IMR-90 (cell line): ENCODE measurements around the gene STRA6. TPM values are rescaled to one million over a fixed set of nuclear protein-coding genes. Genes with fewer than 3 reads are reported as not detected.

Experiments
- ATAC-seq: fragments of 200-7000 bp; cut with Tn5 transposase; 2 replicates; pipeline ENCODE4 v1.9.1; 2020; ENCODE audit warnings: low read depth, mild to moderate bottlenecking, moderate library complexity
- BruUV-seq: library from RNA; stranded (reverse); fragments of 400-500 nt; replicated peaks from 2 replicates; lab custom pipeline; 2021; lab: Mats Ljungman, UMichigan
- CTCF ChIA-PET: fragments of 300-600 bp; formaldehyde crosslinking; extraction: SDS; loops from one replicate; lab custom pipeline; 2021; ENCODE audit warnings: antibody characterized with exemption; lab: Yijun Ruan, JAX
- POLR2A ChIA-PET: fragments of 300-600 bp; sonication (Branson Sonifier 250); formaldehyde crosslinking; loops from one replicate; lab custom pipeline; 2022; ENCODE audit warnings: antibody characterized with exemption; ENCODE audit not compliant: unreplicated experiment; lab: Charles Lee
- DNase-seq: peaks from one replicate; pipeline ENCODE4 v3.0.0; 2013
- H2AFZ ChIP-seq: replicated peaks from 2 replicates; pipeline ENCODE3; 2013; ENCODE audit warnings: low read length, mild to moderate bottlenecking; ENCODE audit not compliant: poor library complexity
- H2AK5ac ChIP-seq: 2 replicates; pipeline ENCODE4 v1.6.1; 2013; ENCODE audit warnings: low read depth, low read length, inconsistent platforms
- H2AK9ac ChIP-seq: replicated peaks from 2 replicates; pipeline ENCODE3; 2013; ENCODE audit warnings: mild to moderate bottlenecking, low read depth, low read length, moderate library complexity; ENCODE audit not compliant: poor library complexity
- H2BK120ac ChIP-seq: 2 replicates; pipeline ENCODE4 v1.6.1; 2013; ENCODE audit warnings: low read depth, low read length, inconsistent platforms
- H2BK15ac ChIP-seq: 3 replicates; pipeline ENCODE4 v1.6.1; 2013; ENCODE audit warnings: low read depth, low read length, inconsistent platforms
- H2BK20ac ChIP-seq: 2 replicates; pipeline ENCODE4 v1.6.1; 2013; ENCODE audit warnings: low read depth, mild to moderate bottlenecking, inconsistent platforms, low read length, moderate library complexity
- H2BK5ac ChIP-seq: 2 replicates; pipeline ENCODE4 v1.6.1; 2013; ENCODE audit warnings: mild to moderate bottlenecking, low read depth, low read length, inconsistent platforms; ENCODE audit not compliant: poor library complexity, severe bottlenecking
- H3K14ac ChIP-seq: replicated peaks from 2 replicates; pipeline ENCODE4 v1.6.1; 2013; ENCODE audit warnings: low read depth, low read length, inconsistent platforms
- H3K18ac ChIP-seq: 2 replicates; pipeline ENCODE4 v1.6.1; 2013; ENCODE audit warnings: low read depth, low read length, control low read depth
- H3K23ac ChIP-seq: 2 replicates; pipeline ENCODE4 v1.6.1; 2013; ENCODE audit warnings: low read depth, low read length, inconsistent platforms
- H3K27ac ChIP-seq: 2 replicates; pipeline ENCODE4 v1.5.1; 2013; ENCODE audit warnings: mild to moderate bottlenecking, control low read depth, low read length; ENCODE audit not compliant: insufficient read depth
- H3K27me3 ChIP-seq: 2 replicates; pipeline ENCODE4 v1.6.1; 2013; ENCODE audit warnings: low read length; ENCODE audit not compliant: control insufficient read depth, insufficient read depth
- H3K36me3 ChIP-seq: 2 replicates; pipeline ENCODE4 v1.6.1; 2013; ENCODE audit warnings: low read length, mixed read lengths; ENCODE audit not compliant: control insufficient read depth, insufficient read depth
- H3K4ac ChIP-seq: 2 replicates; pipeline ENCODE4 v1.6.1; 2013; ENCODE audit warnings: low read depth, low read length, inconsistent platforms
- H3K4me1 ChIP-seq: 2 replicates; pipeline ENCODE4 v1.6.1; 2013; ENCODE audit warnings: low read length, mixed read lengths; ENCODE audit not compliant: control insufficient read depth, insufficient read depth
- H3K4me2 ChIP-seq: 2 replicates; pipeline ENCODE4 v1.6.1; 2013; ENCODE audit warnings: low read depth, mild to moderate bottlenecking, control low read depth, low read length, moderate library complexity
- H3K4me3 ChIP-seq: 2 replicates; pipeline ENCODE4 v1.5.1; 2013; ENCODE audit warnings: low read depth, mild to moderate bottlenecking, control low read depth, low read length, moderate library complexity; ENCODE audit not compliant: insufficient read depth
- H3K56ac ChIP-seq: 2 replicates; pipeline ENCODE4 v1.6.1; 2013; ENCODE audit warnings: low read length, inconsistent platforms; ENCODE audit not compliant: insufficient read depth; ENCODE audit errors: extremely low read depth
- H3K79me1 ChIP-seq, 2 experiments: 2 replicates each; pipeline ENCODE4 v1.6.1; 2013; ENCODE audit warnings: low read length in 2 of 2, inconsistent platforms in 1 of 2, low read depth in 1 of 2
- H3K9ac ChIP-seq: 2 replicates; pipeline ENCODE4 v1.6.1; 2013; ENCODE audit warnings: low read depth, low read length, control low read depth
- H3K9me1 ChIP-seq: 2 replicates; pipeline ENCODE4 v1.6.1; 2013; ENCODE audit warnings: low read length, inconsistent platforms; ENCODE audit not compliant: insufficient read depth
- H3K9me3 ChIP-seq: 2 replicates; pipeline ENCODE4 v1.6.1; 2013; ENCODE audit warnings: low read length; ENCODE audit not compliant: control insufficient read depth, insufficient read depth
- H4K20me1 ChIP-seq: 2 replicates; pipeline ENCODE4 v1.6.1; 2013; ENCODE audit warnings: low read length, inconsistent platforms; ENCODE audit not compliant: insufficient read depth
- H4K5ac ChIP-seq: 2 replicates; pipeline ENCODE4 v1.6.1; 2013; ENCODE audit warnings: mild to moderate bottlenecking, low read depth, low read length, control low read depth
- H4K8ac ChIP-seq, 2 experiments: 2 replicates each; pipeline ENCODE4 v1.6.1; 2013; ENCODE audit warnings: low read depth in 2 of 2, low read length in 2 of 2, control low read depth in 1 of 2, inconsistent platforms in 1 of 2
- H4K91ac ChIP-seq: 2 replicates; pipeline ENCODE4 v1.6.1; 2013; ENCODE audit warnings: low read depth, low read length, inconsistent platforms; ENCODE audit not compliant: insufficient read depth
- BHLHE40 ChIP-seq: fragments of 150-350 bp; IDR thresholded peaks from 2 replicates; pipeline ENCODE4 v1.6.1; 2016; ENCODE audit warnings: mild to moderate bottlenecking, low read depth, low read length
- CHD1 ChIP-seq: IDR thresholded peaks from 2 replicates; pipeline ENCODE4 v1.6.1; 2012; ENCODE audit warnings: low read depth, low read length, improper control_type of control experiment
- MAFK ChIP-seq: IDR thresholded peaks from 2 replicates; pipeline ENCODE4 v1.6.1; 2012; ENCODE audit warnings: low read depth, low read length, improper control_type of control experiment
- MAZ ChIP-seq: IDR thresholded peaks from 2 replicates; pipeline ENCODE4 v1.6.1; 2012; ENCODE audit warnings: low read depth, mild to moderate bottlenecking, low read length, improper control_type of control experiment, moderate library complexity, borderline replicate concordance
- RCOR1 ChIP-seq: IDR thresholded peaks from 2 replicates; pipeline ENCODE4 v1.6.1; 2012; ENCODE audit warnings: mild to moderate bottlenecking, low read length, improper control_type of control experiment; ENCODE audit not compliant: insufficient replicate concordance
- WGBS, 2 experiments: methylation state at CpG; one replicate each; pipeline versions ENCODE4 v1.1.5 to v1.1.7; 2013; ENCODE audit warnings: missing lambda C conversion rate in 2 of 2; ENCODE audit not compliant: insufficient read length in 1 of 2; ENCODE audit errors: extremely low coverage in 2 of 2; 5-methylcytosine and 5-hydroxymethylcytosine counted together
- dilution Hi-C: fragments of 300-500 bp; cut with HindIII; formaldehyde crosslinking; loops from one replicate; pipeline ENCODE4 v1.14.3; 2018; ENCODE audit warnings: low sequenced_read_pairs; ENCODE audit not compliant: unreplicated experiment
- in situ Hi-C: fragments of 300-500 bp; cut with MboI; formaldehyde crosslinking; loops from 3 replicates; pipeline ENCODE4 v1.14.3; 2019; ENCODE audit warnings: low sequenced_read_pairs, inconsistent platforms, mixed read lengths
- intact Hi-C: fragments of 100-400 bp; cut with micrococcal nuclease; formaldehyde crosslinking; loops from 2 replicates; pipeline ENCODE4 v1.10.0; 2022
- polyA plus RNA-seq, 3 experiments: library from polyadenylated mRNA; depleted of rRNA; stranded (reverse); fragments of >200 nt; gene quantifications; 2 replicates each; pipeline ENCODE4 v1.2.3, GENCODE V29; 2012; ENCODE audit warnings: low replicate concordance in 1 of 3
- total RNA-seq: library from RNA; depleted of rRNA; stranded (reverse); fragments of >200 nt; gene quantifications from 2 replicates; pipeline ENCODE4 v1.2.3, GENCODE V29; 2012
- TF ChIP-seq, protein P1 (sequence below): fragments of 150-350 bp; IDR thresholded peaks from 2 replicates; pipeline ENCODE4 v1.6.1; 2016; ENCODE audit warnings: low read depth, mild to moderate bottlenecking, low read length, moderate library complexity, borderline replicate concordance
- TF ChIP-seq, protein P2 (sequence below): conservative IDR thresholded peaks from 2 replicates; pipeline ENCODE4 v1.5.1; 2012; ENCODE audit warnings: mild to moderate bottlenecking, low read depth, low read length, improper control_type of control experiment

The STRA6 gene
- total and polyA plus RNA-seq, 2 of the 4 experiments (the other 2 are of a cell fraction), result 0.17 TPM; not detected in 1

DNA sequence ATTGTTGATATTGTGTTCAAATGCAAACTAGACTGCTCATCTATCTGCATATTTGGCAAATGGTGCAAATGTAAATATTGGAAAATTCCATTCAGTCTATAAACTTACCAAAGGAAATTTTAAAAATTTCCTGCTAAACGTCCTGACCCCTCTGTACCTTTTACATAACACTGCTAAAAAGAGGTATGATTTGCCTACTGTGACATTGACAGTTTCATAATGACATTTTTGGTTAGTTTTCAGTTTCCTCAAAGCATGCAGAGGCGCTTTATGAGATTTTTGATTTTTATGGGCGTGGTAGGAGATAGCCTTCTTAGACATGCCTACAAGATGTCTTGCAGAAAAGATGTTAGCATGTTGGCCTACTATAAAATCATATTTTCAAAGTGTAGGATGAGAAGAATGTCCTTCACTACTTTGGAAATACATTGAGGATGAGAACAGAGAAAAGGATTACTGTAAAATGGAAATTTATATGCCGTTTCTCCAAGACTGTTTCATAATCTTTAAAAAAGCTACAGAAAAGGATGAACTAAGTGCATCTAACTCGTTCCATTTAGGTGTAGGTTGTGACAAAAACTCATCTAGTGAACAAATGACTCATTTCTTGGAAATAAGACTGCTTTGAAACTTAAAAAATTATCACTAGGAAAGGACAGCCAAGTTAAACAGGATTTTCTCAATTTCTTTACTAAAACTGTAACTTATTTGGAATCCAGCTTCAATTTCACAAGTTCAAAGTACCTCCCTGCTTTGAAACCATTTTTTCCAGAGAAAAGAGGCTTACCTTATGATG, 43.5 kb downstream of the STRA6 start:
- Histone ChIP-seq H2BK20ac (no peak overlapping the region), H3K56ac (no peak overlapping the region), H3K27ac (no peak overlapping the region), H4K5ac (no peak overlapping the region), H3K23ac (no peak overlapping the region), H3K27me3 (peaks cover 52% of the 10 kb centered on the region), H3K9ac (no peak overlapping the region), H4K20me1 (no peaks in the 10 kb centered on the region), H3K18ac (no peak overlapping the region), H3K9me3 (no peaks in the 10 kb centered on the region), H3K4me1 (peaks cover 2% of the 10 kb centered on the region; the same call in 1 of the 2 replicates), H3K36me3 (no peaks in the 10 kb centered on the region), H4K91ac (no peak overlapping the region), H3K14ac (no peak overlapping the region), H3K4ac (no peak overlapping the region), H3K4me2 (no peak overlapping the region), H2AFZ (no peak overlapping the region), H2AK9ac (no peak overlapping the region), H3K79me1 (no peaks in the 10 kb centered on the region), H2BK5ac (no peak overlapping the region), H4K8ac (no peak overlapping the region), H2BK15ac (no peak overlapping the region), H2BK120ac (no peak overlapping the region), H3K4me3 (no peak overlapping the region), H2AK5ac (no peak overlapping the region), H3K9me1 (no peaks in the 10 kb centered on the region)
- TF ChIP-seq MAZ, result no peak
- TF ChIP-seq, protein P1, sequence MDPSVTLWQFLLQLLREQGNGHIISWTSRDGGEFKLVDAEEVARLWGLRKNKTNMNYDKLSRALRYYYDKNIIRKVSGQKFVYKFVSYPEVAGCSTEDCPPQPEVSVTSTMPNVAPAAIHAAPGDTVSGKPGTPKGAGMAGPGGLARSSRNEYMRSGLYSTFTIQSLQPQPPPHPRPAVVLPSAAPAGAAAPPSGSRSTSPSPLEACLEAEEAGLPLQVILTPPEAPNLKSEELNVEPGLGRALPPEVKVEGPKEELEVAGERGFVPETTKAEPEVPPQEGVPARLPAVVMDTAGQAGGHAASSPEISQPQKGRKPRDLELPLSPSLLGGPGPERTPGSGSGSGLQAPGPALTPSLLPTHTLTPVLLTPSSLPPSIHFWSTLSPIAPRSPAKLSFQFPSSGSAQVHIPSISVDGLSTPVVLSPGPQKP, result no peak
- TF ChIP-seq BHLHE40, result no peak
- no peak for TF ChIP-seq MAFK
- TF ChIP-seq CHD1, result no peak
- TF ChIP-seq RCOR1, result no peak
- TF ChIP-seq, protein P2, sequence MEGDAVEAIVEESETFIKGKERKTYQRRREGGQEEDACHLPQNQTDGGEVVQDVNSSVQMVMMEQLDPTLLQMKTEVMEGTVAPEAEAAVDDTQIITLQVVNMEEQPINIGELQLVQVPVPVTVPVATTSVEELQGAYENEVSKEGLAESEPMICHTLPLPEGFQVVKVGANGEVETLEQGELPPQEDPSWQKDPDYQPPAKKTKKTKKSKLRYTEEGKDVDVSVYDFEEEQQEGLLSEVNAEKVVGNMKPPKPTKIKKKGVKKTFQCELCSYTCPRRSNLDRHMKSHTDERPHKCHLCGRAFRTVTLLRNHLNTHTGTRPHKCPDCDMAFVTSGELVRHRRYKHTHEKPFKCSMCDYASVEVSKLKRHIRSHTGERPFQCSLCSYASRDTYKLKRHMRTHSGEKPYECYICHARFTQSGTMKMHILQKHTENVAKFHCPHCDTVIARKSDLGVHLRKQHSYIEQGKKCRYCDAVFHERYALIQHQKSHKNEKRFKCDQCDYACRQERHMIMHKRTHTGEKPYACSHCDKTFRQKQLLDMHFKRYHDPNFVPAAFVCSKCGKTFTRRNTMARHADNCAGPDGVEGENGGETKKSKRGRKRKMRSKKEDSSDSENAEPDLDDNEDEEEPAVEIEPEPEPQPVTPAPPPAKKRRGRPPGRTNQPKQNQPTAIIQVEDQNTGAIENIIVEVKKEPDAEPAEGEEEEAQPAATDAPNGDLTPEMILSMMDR, result no peak
- intact Hi-C loops (no loop called here), dilution Hi-C loops (no loop called here), in situ Hi-C loops (no loop called here)
- no CpG with 5 or more reads among the region's 5 CpGs for WGBS, 2 experiments
- ChIA-PET CTCF (no interaction called here), POLR2A (no interaction called here)
- DNase-seq (no peak), ATAC-seq (no peak)
- BruUV-seq, result no TSS peak
